HG02571 (cell line): ENCODE results near the gene RASSF7.

Experiments
- ATAC-seq: cut with Tn5 transposase; IDR thresholded peaks from one replicate; pipeline ENCODE4 v1.9.1; 2021; ENCODE audit warnings: mild to moderate bottlenecking, moderate library complexity; ENCODE audit not compliant: unreplicated experiment

Gene RASSF7

DNA sequence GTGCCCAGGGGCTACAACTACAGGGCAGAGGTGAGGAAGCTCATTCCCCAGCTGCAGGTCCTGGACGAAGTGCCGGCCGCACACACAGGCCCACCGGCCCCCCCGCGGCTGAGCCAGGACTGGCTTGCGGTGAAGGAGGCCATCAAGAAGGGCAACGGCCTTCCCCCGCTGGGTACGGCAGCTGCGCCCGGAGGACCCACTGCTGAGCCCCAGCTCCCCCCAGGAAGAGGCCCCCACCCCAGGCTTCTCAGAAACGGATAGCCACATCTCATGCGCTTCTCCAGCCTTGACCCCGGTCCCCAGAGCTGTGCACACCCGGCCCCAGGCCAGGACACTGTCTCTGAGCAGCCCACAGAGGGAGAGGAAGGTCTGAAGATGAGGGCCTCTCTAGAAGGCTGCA lies 9.6 kb upstream of the RASSF7 start:
- no peak for ATAC-seq

DNA sequence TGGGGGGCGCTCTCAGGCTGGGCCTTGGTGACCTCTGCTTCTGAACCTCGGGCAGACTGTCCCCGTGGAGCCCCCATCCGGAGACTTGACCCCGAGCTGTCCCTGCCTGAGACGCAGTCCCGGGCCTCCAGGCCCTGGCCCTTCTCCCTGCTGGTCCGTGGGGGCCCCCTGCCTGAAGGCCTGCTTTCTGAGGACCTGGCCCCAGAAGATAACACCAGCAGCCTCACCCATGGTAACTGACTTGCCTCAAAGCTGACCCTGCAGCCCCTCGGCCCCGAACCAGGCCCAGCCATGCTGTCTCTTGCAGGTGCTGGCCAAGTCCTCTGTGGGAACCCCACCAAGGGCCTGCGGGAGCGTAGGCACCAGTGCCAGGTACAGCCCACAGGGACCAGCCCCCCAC lies 9.2 kb upstream of the RASSF7 start:
- ATAC-seq, result no peak

GRCh38 chr11:553083-553987 lies 7.4 kb upstream of the RASSF7 start:
- ATAC-seq, result no peak

DNA sequence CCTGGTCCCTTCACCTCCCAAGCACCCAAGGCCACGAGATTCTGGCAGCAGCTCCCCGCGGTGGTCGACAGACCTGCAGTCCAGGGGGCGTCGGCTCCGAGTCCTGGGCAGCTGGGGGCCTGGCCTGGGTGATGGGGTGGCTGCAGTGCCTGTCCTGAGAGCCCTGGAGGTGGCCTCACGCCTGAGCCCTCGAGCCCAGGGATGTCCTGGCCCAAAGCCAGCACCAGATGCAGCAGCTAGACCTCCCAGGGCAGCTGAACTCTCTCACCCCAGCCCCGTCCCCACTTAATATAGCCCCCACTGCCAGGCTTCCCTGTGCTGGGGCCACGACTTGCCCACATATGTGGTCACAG lies 6.8 kb upstream of the RASSF7 start:
- ATAC-seq, result no peak

- no peak for ATAC-seq
These were observed 6.1 kb upstream of the RASSF7 start for GRCh38 chr11:554428-555226.

DNA sequence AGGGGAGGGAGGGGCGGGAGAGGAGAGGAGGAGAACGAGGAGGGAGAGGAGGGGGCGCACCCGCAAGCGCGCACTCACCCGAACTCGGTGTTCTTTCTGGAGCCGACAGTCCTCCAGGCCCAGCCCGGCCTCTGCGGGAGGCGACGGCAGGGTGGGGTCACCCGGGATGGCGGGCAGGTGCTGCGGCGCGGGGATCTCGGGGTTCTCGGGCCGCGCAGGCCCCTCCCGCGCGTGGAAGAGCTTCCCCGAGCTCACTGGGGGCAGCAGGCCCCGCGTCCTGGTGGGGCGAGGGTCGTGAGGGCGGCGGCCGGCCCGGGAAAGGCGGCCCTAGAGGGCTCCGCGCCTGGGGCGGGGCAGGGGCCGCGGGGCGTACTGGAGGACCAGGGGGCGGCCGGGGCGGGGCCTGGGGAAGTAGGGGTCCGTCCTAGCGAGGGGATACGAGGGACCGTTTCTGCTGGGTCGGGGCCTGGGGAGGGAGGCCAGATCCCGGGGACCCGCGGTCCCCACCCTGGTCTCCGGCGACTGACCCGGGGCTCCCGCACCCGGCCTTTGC lies 5.5 kb upstream of the RASSF7 start:
- ATAC-seq, result no peak

DNA sequence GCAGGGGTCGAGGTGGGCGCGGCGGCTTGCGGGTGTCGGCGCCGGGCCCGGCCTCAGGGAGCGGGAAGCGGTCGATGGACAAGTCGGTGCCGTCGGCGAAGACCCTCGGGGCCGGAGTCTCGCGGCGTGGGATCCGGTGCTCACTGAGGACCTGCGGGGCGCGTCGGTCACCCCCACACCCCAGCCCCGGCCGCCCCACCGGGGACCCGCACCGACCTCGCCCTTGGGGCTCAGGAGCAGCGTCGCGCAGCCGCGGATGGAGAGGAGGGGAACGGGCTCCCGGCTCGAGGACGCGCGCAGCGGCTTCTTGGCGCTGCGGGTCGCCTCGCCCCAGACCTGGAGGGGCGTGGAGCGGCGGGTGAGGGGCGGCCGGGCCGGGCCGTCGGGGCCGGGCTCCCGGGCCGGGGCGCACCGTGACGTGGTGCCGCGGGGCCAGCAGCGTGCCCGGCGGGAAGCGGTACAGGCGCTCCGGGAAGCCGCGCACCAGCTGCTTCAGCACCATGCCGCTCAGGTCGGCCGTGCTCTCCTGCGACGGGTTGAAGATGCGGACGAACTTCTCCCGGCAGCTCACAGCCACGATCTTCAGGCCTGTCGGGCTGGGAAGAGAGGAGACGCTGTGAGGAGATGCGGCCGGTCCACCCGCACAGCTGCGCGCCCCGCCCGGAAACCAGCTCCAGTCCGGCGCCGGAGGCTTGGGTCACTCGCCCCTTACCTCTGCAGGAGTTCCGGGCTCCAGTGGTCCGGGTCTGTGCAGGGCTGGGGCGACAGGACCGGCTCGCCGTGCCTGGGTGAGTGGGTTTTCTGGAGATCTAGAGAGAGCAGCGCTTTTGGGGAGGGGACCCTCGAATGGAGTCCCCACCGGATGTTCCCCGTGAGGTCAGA lies 4.7 kb upstream of the RASSF7 start:
- no peak for ATAC-seq

DNA sequence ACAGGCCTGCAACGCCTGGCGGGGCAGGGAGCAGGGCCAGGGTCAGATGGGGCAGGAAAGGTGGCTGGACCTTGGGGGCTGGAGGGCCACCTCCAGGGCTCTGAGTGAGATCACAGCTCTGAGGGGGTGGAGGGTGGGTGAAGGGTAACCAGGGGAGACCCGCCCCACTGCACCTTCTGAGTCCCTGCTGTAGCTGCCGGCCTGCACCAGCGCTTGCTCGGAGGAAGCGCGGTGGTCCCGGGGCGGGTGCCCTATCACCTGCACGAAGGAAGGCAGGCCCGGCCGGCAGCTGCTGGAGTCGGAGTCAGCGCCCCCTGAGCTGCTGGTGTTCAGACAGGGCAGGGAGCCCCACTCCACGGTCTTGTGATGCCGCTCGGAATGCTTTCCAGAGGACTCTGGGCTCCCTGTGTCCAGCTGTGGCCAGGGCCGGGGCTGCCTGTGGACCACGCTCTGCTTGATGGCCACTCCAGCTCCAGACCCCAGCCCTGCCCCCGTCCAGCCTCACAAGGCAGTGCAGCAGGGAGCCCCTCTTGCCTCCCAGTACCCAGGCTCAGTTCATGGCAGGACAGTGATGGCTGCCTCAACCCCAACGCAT lies 4.0 kb upstream of the RASSF7 start:
- ATAC-seq, result no peak

GRCh38 chr11:557328-558132 lies 3.2 kb upstream of the RASSF7 start:
- no peak for ATAC-seq

- ATAC-seq, result no peak
These were observed 2.3 kb upstream of the RASSF7 start for GRCh38 chr11:558503-558902.

DNA sequence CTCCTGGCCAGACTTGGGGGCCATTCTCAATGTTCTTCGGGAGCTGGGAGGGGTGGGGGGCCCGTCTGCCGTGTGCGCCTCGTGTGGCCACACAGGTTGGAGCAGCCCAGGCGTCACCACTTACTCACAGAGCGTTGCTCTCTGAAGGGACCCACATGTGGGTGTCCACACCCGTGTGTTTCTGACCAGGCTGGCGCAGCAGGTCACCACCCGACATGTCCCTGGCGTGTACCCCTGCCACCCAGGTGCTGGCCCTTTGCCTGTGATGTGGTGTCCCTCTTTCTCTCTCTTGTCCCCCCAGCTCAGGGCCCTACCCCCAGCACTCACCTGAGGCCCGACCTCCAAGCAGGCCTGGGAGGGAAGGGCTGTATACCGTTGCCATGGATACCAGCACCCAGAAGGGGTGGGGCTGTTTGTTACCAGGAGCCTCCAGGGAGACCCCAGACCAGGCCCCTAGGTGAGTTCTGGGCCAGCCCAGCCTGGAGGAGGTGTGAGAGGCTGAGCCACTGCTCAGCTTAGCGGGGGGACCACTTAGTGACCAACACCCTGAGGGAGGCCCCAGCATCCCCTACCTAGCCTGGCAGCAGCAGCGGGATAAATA lies 1.6 kb upstream of the RASSF7 start:
- ATAC-seq, result no peak

GRCh38 chr11:559712-560304 lies 962 bp upstream of the RASSF7 start:
- no peak for ATAC-seq

GRCh38 chr11:561148-562003 lies 606 bp downstream of the RASSF7 start:
- ATAC-seq, result peak; percentile 23

DNA sequence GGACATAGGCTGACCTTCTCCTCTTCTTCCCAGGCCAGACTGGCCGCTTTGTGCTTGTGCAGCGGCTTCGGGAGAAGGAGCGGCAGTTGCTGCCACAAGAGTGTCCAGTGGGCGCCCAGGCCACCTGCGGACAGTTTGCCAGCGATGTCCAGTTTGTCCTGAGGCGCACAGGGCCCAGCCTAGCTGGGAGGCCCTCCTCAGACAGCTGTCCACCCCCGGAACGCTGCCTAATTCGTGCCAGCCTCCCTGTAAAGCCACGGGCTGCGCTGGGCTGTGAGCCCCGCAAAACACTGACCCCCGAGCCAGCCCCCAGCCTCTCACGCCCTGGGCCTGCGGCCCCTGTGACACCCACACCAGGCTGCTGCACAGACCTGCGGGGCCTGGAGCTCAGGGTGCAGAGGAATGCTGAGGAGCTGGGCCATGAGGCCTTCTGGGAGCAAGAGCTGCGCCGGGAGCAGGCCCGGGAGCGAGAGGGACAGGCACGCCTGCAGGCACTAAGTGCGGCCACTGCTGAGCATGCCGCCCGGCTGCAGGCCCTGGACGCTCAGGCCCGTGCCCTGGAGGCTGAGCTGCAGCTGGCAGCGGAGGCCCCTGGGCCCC lies 1.4 kb downstream of the RASSF7 start:
- no peak for ATAC-seq

DNA sequence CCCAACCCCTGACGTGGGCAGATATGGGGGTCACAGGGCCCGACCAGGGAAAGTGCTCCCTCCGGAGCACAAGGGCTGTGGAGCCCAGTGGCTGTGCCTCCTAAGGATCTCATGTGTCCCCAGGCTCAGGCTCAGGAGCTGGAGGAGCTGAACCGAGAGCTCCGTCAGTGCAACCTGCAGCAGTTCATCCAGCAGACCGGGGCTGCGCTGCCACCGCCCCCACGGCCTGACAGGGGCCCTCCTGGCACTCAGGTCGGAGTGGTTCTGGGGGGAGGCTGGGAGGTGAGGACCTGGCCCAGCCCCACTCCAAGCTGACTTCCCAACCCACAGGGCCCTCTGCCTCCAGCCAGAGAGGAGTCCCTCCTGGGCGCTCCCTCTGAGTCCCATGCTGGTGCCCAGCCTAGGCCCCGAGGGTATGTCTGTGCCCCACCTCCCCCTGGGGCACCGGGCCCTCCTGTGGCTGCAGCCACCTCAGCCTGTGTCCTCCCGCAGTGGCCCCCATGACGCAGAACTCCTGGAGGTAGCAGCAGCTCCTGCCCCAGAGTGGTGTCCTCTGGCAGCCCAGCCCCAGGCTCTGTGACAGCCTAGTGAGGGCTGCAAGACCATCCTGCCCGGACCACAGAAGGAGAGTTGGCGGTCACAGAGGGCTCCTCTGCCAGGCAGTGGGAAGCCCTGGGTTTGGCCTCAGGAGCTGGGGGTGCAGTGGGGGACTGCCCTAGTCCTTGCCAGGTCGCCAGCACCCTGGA lies 2.5 kb downstream of the RASSF7 start:
- ATAC-seq, result no peak

GRCh38 chr11:563812-564578 lies 3.2 kb downstream of the RASSF7 start:
- ATAC-seq, result no peak
